GM12873 (cell line): ENCODE measurements around the gene HHIPL2.
A peak's percentile ranks its signal among the peaks of the same experiment; 100 is the strongest.

Experiments used
- CTCF ChIP-seq: IDR thresholded peaks from 2 replicates; pipeline ENCODE4 v1.5.1; 2012; ENCODE audit warnings: low read depth, mild to moderate bottlenecking, moderate library complexity, low read length, control low read depth; ENCODE audit not compliant: insufficient read depth; ENCODE audit errors: missing control alignments

The HHIPL2 gene

GRCh38 chr1:222583079-222583478 is 35.2 kb upstream of the HHIPL2 start:
- TF ChIP-seq CTCF = no peak

- TF ChIP-seq CTCF = no peak
Observed at GRCh38 chr1:222582099-222582774, 34.3 kb upstream of the HHIPL2 start.

DNA sequence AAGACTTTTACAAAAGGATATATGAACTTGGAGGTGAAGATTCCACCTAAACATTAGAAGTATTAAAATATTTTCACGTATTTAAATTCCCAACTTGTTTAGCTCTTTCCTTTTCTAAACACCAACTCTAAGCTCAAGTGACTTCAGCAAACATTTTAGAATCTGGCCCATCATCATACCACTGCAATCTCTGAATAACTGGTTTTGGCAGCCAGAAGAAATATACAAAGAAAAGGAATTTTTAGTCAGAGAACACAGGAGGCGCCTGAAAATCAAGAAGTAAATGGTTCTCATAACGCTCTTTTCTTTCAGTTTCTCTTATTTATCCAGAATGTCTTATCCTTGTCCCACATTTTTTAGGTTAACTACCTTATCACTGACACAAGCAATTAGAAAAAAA is 31.4 kb upstream of the HHIPL2 start:
- TF ChIP-seq CTCF = no peak

GRCh38 chr1:222570837-222571236 is 22.9 kb upstream of the HHIPL2 start:
- no peak for TF ChIP-seq CTCF

- peak; percentile 31 for TF ChIP-seq CTCF
Observed at GRCh38 chr1:222561656-222562055, 13.8 kb upstream of the HHIPL2 start.

DNA sequence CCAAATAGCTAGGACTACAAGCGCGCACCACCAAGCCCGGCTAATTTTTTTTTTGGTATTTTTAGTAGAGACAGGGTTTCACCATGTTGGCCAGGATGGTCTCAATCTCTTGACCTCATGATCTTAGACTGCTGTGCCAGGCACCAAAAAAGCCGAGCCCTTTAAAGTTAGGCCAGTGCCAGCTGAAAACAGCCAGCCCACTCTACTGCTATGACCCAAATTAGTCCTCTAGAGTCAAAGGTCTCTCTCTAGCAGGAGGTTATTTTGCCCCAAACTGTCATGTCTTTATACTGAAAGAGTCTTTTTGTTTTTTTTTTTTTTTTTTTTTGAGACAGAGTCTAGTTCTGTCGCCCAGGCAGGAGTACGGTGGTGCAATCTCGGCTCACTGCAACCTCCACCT is 9.7 kb upstream of the HHIPL2 start:
- no peak for TF ChIP-seq CTCF

DNA sequence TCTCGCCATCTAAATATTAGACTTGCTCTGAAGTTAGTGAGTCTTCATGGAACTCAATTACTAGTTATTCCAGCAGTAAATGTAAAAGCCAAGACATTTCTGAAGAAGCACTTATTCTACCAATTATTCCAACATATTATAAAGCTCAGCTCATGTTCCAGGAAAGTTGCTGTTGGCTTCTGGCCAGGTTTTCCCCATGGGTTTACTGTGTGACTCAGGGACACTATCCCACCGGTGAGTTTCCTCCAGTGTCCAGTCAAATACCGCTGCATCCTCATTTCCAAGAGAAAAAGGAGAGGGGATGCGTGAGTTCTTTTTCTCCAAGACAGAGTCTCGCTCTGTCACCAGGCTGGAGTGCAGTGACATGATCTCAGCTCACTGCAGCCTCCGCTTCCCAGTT is 9.2 kb upstream of the HHIPL2 start:
- TF ChIP-seq CTCF = no peak
